ENCODE results near the gene MBD2.
"Not testable (repeated sequence)": the region's sequence is repeated elsewhere in the genome, so short reads cannot be mapped to it uniquely, and the experiment has no call there.

MBD2 gene

DNA sequence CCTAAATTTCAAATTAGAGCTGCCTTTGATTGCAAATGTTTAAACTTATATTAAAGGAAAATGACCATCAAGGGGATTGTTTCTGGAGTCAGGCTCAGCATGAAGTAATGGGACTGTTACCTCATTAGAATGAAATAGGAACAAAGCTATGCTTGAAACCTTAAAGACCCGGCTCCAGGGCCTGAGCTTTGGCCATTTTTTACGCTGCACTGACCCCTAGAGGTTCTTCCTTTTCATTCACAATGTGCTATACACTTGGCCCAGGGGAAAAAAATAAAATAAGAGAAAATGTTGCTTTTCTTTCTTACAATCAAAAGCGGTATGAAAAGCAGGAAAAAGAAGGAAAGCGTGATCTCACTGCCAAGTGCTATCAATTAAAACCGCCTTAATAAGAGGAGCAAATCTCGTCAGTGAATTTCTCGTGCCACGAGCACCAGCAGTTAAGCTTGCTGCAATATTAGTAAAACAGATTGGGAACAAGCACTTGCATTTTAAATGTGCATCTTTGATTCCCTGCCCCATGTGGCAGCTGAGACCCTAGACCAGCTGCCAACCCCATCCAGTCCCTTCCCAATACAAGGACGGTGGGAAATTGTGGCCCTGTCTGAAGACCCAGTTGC, 96.6 kb downstream of the MBD2 start:
- no peaks in the 10 kb centered on the region for H3K36me3 ChIP-seq
- H3K9me3 ChIP-seq = no peaks in the 10 kb centered on the region
- H3K4me1 ChIP-seq (ENCODE audit: control insufficient read depth in 1 of 2, insufficient read depth in 1 of 2, low read depth in 1 of 2, low read length in 1 of 2) = no peaks in the 10 kb centered on the region
- no peaks in the 10 kb centered on the region for H3K27me3 ChIP-seq
- no peak overlapping the region for H3K4me3 ChIP-seq (ENCODE audit: low read depth in 1 of 2, low read length in 1 of 2)
- TF ChIP-seq, protein P1, sequence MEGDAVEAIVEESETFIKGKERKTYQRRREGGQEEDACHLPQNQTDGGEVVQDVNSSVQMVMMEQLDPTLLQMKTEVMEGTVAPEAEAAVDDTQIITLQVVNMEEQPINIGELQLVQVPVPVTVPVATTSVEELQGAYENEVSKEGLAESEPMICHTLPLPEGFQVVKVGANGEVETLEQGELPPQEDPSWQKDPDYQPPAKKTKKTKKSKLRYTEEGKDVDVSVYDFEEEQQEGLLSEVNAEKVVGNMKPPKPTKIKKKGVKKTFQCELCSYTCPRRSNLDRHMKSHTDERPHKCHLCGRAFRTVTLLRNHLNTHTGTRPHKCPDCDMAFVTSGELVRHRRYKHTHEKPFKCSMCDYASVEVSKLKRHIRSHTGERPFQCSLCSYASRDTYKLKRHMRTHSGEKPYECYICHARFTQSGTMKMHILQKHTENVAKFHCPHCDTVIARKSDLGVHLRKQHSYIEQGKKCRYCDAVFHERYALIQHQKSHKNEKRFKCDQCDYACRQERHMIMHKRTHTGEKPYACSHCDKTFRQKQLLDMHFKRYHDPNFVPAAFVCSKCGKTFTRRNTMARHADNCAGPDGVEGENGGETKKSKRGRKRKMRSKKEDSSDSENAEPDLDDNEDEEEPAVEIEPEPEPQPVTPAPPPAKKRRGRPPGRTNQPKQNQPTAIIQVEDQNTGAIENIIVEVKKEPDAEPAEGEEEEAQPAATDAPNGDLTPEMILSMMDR (IDR thresholded peaks at IDR 0.05) = no peak
- no peak overlapping the region for H3K27ac ChIP-seq

DNA sequence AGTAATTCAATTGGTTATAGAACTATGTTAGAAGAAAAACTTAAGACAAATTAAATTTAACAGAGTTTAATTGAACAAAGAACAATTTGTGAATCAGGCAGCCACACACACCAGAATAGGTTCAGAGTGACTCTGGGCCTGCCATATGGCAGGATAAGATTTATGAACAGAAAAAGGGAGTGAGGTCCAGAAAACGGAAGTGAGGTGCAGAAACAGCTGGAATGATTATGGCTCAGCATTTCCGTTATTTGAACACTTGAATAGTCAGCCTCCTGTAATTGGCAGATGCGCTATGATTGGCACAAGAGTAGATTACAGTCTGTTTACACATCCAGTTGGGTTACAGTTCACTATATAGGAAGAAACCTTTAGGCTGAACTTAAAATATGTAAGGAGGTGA, 99.0 kb downstream of the MBD2 start:
- Histone ChIP-seq H3K4me1 (ENCODE audit: control insufficient read depth in 1 of 2, insufficient read depth in 1 of 2, low read depth in 1 of 2, low read length in 1 of 2) (no peaks in the 10 kb centered on the region), H3K4me3 (ENCODE audit: low read depth in 1 of 2, low read length in 1 of 2) (no peak overlapping the region), H3K27ac (no peak overlapping the region), H3K9me3 (no peaks in the 10 kb centered on the region), H3K27me3 (peaks cover 2% of the 10 kb centered on the region), H3K36me3 (no peaks in the 10 kb centered on the region)
- TF ChIP-seq, protein P1 (IDR thresholded peaks at IDR 0.05) = no peak

DNA sequence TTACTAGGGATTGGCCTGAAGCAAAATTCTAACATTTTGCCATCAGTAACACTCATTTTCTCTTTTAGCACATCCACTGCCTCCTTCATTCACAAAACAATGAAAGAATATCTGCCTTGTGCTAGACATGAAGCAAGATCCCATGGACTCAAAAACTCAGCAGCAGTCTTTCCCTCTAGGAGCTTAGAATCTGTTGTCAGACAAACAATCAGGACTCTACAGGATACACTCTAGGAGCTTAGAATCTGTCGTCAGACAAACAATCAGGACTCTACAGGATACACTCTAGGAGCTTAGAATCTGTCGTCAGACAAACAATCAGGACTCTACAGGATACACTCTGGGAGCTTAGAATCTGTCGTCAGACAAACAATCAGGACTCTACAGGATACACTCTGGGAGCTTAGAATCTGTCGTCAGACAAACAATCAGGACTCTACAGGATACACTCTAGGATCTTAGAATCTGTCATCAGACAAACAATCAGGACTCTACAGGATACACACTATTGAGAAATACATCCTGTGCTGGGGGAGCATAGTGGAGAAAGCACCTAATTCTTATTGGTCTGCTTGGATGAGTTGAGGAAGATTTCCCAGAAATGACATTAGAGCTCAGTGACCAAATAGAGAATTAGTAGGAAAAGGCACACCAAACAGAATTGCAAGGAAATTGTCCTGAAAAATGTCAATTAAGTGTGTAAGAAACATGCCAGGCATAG, 100.6 kb downstream of the MBD2 start:
- H3K36me3 ChIP-seq; H3K4me3 ChIP-seq (ENCODE audit: low read depth in 1 of 2, low read length in 1 of 2); H3K27me3 ChIP-seq; H3K9me3 ChIP-seq; H3K4me1 ChIP-seq (ENCODE audit: control insufficient read depth in 1 of 2, insufficient read depth in 1 of 2, low read depth in 1 of 2, low read length in 1 of 2); H3K27ac ChIP-seq: not testable (repeated sequence)

DNA sequence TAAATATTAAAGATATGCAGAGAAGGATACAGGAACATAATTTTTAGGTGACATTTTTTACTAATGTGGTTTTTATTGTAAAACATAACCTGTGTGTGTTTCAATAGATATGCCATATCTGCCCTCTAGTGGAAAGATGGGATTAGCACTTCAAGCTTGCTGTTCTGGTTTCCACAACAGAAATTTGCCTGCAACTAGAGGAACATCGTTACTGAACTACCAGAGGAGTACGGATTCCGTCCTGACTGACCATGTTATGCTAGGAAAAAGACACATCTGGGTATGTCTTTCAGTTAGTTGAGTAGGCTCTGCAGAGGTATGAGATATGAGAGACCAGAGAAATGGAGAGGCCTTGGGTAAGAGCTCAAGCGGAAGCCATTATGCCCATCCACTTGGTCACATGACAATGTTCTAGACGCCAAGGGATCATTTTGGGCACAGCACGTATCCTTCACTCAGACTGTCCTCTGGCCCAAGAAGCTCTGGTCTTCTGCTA, 104.9 kb downstream of the MBD2 start:
- TF ChIP-seq, protein P1 (IDR thresholded peaks at IDR 0.05) = no peak
- H3K4me3 ChIP-seq (ENCODE audit: low read depth in 1 of 2, low read length in 1 of 2) = no peak overlapping the region
- H3K9me3 ChIP-seq = no peaks in the 10 kb centered on the region
- H3K27ac ChIP-seq = no peak overlapping the region
- no peaks in the 10 kb centered on the region for H3K36me3 ChIP-seq
- peaks cover 37% of the 10 kb centered on the region for H3K27me3 ChIP-seq
- H3K4me1 ChIP-seq (ENCODE audit: control insufficient read depth in 1 of 2, insufficient read depth in 1 of 2, low read depth in 1 of 2, low read length in 1 of 2) = no peaks in the 10 kb centered on the region

DNA sequence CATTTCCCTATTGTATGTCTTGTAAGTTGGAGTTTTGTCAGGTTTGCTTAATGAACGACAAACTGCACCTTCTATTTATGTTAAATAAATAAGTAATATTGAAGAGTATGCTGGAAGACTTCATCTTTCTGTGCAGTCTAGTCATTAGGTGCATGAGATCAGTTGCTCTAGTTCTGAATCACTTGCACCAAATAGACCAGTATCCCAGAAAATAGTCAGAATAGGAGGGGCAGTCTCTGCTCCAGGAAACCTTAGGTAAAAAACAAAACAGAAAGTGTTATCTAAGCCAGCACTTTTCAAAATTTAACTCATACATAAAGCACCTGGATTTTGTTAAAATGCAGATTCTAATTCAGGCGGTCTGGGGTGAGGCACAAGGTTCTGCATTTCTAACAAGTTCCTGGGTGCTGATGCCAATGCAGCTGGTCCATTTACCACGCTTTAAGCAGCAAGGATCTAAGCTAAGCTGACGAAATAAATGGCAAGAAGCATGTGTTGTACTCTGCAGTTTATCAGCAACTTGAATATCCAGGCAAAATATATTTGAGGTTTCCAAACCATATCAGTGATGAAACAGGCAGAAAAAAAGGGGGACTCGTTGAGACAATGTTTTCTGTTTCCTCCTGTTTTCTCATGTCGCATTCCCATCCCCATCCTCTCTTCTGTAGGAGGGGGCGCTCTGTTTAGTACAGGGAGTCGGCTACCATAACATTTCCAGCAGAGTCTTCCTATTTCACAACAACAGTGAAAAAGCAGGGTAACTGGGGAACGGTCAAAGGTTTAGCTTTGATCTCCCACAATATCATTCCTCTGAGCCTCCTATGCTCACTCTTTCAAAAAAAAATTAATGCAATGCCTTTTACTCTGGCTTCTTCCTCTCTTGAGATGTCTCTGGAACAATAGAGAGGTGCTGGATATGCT, 106.4 kb downstream of the MBD2 start:
- TF ChIP-seq, protein P1 (IDR thresholded peaks at IDR 0.05) = no peak
- Histone ChIP-seq H3K36me3 (no peaks in the 10 kb centered on the region), H3K4me1 (ENCODE audit: control insufficient read depth in 1 of 2, insufficient read depth in 1 of 2, low read depth in 1 of 2, low read length in 1 of 2) (no peaks in the 10 kb centered on the region), H3K27ac (no peak overlapping the region), H3K9me3 (no peaks in the 10 kb centered on the region), H3K27me3 (peaks cover 51% of the 10 kb centered on the region), H3K4me3 (ENCODE audit: low read depth in 1 of 2, low read length in 1 of 2) (no peak overlapping the region)
